SKM-1 (cell line): Measurements from ENCODE around the gene FTSJ1.
A peak's percentile ranks its signal among the peaks of the same experiment; 100 is the strongest.
"Not testable (repeated sequence)": the region's sequence is repeated elsewhere in the genome, so short reads cannot be mapped to it uniquely, and the experiment has no call there.

Source experiments
- DNase-seq: peaks from one replicate; lab custom pipeline; 2025; ENCODE audit not compliant: unreplicated experiment; lab: John Stamatoyannopoulos, UW

Gene FTSJ1, protein sequence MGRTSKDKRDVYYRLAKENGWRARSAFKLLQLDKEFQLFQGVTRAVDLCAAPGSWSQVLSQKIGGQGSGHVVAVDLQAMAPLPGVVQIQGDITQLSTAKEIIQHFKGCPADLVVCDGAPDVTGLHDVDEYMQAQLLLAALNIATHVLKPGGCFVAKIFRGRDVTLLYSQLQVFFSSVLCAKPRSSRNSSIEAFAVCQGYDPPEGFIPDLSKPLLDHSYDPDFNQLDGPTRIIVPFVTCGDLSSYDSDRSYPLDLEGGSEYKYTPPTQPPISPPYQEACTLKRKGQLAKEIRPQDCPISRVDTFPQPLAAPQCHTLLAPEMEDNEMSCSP

GRCh38 chrX:48475774-48476577 lies at the start of gene FTSJ1:
Gene FTSJ1 (plus strand): TSS chrX:48476199. CDS start chrX:48478048, 1,849 bp downstream.
- peak; percentile 77 for DNase-seq

DNA sequence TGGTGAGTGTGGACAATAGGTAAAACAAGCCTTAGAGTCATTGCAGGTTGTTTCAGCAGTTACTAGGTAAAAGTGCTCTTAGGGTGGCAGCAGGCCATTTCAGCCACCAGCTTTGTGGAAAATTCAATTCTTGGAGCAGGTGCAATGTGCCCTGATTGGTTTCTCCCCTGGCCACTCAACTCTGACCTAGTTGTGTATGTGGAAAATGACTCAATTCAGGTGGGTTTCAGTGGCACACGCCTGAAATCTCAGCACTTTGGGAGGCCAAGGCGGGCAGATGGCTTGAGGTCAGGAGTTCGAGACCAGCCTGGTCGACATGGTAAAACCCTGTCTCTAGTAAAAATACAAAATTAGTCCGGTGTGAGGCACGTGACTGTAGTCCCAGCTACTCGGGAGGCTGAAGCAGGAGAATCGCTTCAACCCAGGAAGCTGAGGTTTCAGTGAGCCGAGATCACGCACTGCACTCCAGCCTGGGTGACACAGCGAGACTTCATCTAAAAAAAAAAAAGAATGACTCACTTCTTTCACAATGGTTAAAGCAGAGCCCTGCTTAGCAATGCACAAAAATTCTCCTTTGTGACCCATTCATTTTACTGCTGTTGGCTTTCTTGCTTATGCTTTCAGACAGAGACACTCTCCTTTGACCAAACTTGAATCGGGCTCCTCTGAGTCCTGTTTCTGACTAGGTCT lies 48.8 kb upstream of the FTSJ1 start:
- DNase-seq = not testable (repeated sequence)

DNA sequence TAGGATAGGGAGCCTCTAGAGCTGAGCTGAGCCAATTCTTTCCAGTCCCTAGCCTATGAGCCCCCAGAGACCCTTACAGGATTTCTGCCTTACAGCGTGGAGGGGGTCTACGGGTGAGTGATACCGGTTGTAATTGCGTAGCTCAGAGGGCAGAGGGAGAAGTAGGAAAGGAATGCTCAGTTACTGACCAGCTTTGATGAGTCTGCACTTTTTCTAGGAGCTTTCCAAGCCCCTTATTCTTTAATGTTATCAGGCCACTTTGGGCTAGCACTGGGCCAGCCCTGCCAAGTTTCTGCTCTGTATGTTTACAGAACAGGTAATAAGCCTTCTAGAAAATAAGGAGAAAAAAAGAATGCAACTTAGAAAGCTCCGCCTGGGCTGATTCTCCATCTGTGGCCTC lies 46.4 kb upstream of the FTSJ1 start:
- not testable (repeated sequence) for DNase-seq

- not testable (repeated sequence) for DNase-seq
These were observed 45.8 kb upstream of the FTSJ1 start for GRCh38 chrX:48430166-48430565.

DNA sequence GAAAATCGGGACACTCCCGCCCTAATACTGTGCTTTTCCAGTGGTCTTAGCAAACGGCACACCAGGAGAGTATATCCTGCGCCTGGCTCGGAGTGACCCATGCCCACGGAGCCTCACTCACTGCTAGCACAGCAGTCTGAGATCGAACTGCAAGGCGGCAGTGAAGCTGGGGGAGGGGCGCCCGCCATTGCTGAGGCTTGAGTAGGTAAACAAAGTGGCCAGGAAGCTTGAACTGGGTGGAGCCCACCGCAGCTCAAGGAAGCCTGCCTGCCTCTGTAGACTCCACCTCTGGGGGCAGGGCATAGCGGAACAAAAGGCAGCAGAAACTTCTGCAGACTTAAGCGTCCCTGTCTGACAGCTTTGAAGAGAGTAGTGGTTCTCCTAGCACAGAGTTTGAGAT lies 42.3 kb upstream of the FTSJ1 start:
- DNase-seq = not testable (repeated sequence)

GRCh38 chrX:48447201-48447600 lies 28.8 kb upstream of the FTSJ1 start:
- DNase-seq = not testable (repeated sequence)

DNA sequence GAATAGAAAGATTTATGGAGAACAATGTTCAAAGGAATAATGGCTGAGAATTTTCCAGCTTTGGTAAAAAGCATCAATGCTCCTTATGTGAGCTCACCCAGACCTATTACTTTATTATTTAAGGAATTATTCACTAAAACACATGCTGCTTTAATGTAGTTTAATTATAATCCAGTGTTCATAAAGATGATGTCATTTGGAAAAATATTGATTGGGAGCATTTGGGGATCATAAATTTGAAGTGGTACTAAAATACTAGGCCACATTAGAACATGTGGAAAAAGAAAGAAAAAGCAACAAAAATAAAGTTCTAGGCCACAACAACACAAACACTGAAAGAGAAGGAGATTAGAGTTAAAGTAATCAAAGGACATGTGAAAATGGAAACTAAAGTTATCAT lies 25.9 kb upstream of the FTSJ1 start:
- DNase-seq = no peak

GRCh38 chrX:48451708-48452107 lies 24.3 kb upstream of the FTSJ1 start:
- no peak for DNase-seq

DNA sequence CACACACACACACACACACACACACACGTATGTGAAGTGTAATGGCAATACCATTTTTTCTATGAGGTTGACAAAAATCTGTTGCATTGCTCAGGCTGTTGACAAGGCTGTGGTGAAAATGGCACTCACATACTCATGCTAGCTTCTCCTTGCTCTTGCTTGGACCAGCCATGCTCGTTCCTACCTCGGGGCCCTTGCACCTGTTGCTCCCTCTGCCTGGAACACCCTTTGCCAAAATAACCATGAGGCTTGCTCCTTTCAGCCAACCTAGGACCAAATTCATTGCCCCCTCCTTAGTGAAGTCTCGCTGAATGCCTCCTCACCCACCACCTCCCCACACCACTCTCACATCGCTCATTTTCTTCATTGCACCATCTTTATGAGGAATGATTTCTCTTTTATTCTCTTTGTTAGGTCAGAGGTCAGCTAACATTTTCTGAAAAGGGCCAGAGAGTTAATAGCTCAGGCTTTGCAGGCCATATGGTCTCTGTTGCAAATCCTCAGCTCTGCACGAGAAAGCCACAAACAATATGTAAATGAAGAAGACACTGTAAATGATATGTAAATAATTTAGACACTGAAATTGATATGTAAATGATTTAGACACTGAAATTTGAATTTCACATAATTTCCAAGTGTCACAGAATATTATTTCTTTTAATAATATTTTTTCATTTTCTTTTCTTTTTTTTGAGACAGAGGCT lies 19.2 kb upstream of the FTSJ1 start:
- no peak for DNase-seq

DNA sequence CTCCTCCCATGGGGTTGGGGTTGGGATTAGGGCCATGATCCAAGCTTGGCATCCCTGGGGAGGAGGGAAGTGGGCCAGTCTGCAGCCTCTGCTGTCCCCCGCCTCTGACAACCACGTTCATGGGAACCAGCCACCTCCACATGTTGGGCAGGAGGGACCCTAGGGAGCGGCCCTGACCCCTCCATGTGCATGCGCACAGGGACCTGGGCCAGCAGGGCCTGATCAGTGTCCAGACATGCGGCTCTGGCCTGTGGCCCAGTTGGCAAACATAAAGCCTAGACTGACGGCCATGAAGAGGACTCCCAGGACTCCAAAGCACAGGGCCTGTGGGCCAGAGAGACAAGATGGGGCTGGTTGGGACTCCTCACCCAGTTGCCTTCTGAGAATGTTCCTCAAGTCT lies 17.3 kb upstream of the FTSJ1 start:
- no peak for DNase-seq

GRCh38 chrX:48459483-48459882 lies 16.5 kb upstream of the FTSJ1 start:
- no peak for DNase-seq

GRCh38 chrX:48460031-48460430 lies 16.0 kb upstream of the FTSJ1 start:
- no peak for DNase-seq

GRCh38 chrX:48460606-48461005 lies 15.4 kb upstream of the FTSJ1 start:
- no peak for DNase-seq

- DNase-seq = no peak
These were observed 14.2 kb upstream of the FTSJ1 start for GRCh38 chrX:48461830-48462229.

DNA sequence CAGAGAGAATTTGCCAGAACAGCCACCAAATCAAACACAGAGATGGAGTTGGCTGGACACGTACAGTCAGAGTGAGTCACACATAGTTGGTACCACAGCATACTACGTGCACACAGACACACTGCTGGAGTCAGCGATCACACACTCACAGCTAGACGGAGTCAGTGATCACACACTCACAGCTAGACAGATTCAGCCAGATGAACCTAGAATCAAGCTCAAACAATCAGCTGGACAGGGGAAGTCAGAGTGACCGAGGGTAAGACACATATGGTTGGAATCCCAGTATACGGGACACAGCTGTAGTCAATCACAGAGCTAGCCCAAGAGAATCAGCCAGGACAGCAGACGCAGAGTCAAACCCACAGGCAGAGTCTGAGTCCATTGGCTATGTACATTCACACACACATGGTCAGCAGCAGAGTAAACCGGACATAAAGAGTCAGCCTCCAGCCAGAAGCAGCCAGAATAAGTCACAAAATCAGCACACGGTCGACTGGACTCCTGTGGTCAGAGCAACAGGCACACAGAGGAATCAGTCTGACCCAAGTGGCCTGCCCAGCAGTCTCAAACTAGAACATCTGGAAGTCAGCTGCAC lies 10.6 kb upstream of the FTSJ1 start:
- DNase-seq = no peak

DNA sequence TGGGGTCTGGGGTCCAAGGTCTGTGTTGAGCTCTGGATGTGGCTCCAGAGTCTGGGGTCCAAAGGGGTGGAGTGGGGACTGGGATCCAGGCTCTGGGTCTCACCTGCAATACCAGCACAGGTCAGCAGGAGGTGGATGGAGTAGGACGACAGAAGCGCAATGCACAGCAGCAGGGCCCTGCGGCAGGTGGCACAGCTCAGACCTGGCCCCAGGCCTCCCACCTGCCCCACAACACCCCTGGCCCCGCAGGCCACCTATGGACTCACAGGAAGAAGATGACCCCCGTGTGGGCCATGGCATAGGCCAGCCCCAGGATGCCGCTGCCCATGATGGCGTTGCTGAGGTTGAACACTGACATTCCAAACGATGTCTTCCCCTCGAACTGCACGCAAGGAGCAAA lies 9.3 kb upstream of the FTSJ1 start:
- no peak for DNase-seq

DNA sequence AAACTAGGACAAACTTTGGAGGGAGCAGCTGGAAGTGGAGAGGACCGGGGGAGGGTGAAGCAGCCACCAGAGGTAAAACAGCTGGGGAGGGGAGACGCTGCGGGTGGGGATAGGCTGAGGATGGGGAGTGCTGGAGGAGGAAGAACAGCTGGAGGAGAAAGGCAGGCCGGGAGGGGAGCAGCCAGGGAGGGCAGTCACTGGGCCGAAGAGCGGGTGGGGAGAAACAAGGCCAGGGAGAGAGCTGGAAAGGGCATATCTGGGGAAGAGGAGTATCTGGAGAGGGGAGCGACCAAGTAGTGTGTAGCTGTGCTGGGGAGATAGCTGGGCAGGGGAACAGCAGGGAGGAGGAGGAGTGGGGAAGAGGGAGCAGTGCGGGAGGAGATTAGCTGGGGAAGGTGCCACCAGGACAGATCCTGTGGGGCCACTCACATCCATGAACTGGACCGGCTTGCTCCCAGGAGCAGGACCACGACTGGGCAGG lies 8.7 kb upstream of the FTSJ1 start:
- no peak for DNase-seq

DNA sequence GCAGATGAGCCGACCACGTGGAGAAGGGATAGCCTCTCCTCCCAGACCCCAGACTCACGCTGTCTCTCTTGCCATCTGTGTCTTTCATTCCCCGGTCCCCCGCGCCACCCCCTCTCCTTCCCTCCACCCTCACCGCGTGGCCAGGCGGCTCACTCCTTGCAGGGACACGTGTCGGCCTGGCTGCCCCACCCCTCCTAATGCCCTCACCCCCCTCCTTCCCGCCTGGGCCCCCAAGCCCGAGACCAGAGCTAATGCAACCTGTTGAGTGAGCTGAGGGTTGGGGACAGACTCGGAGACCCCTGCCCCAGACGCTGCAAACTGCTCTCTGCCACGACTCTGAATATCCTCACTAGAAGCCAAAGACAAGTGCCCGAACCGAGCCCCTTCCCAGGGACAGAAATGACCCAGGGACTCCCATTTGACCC lies 7.7 kb upstream of the FTSJ1 start:
- no peak for DNase-seq

DNA sequence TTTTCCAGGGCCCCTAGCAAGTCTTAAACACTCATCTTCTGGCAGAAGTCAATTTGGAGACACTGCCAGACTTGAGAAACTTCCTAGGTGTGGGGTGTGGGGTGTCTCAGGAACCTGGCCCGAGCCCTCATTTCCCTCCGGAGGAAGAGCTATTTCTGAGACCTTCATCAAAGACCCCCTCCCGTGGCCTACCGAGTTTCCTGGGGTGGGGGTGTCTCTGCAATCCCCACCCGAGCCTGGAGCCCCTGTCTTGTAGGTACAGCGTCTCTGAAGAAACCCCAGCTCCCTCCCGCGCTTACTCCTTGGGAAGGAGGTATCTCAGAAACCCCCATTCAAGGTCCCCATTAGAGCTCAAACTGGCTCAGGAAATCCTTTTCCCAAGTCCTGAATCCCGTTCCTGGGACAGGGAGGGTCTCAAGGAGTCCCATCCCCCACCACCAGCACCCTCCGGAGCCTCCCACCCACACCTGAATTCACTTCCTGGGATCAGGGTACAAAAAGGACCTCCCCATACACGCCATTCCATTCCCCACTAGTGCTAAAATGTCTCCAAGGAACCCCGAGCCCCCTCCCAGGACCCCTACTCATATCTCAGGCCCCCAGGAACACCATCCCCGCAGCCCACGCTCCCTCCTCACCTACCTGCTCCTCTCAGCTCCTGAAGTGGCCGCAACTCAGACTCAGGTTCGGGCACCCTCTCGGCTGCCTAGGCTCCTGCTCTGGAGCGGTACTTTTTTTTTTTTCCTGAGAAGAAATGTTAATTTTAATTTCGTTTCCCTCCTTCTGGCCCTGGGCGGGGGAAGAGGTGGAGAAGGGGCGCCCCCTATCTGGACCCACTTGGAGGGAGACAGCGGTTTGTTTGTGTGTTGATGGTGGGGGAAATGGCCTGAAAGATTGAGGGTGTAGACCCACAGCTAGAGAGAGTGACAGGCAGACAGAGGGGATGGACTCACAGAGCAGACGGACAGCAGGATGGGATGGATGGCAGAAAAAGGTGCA lies 7.0 kb upstream of the FTSJ1 start:
- no peak for DNase-seq
